Measurements from ENCODE around the gene IGFALS.

IGFALS gene

DNA sequence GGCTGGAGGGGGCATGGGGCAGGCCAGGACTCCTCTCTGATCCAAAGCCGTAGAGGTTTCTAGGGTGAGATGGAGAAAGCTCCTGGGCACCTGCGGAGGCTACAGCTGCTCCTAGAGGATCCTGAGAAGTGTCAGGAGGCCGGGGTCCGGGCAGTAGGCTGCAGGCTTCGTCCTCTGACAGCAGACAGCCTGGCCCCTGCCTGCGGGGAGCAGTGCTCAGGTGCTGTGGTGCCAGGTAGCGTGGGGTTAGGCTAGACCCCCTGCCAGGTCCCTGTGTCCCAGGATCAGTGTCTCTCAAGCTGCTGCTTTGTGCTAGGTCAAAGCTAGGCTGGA is 19.1 kb downstream of the IGFALS start:
- Mint-ChIP-seq H3K9me3 (no peaks in the 10 kb centered on the region), H3K27ac (no peak overlapping the region), H3K36me3 (ENCODE audit: low read depth) (no peaks in the 10 kb centered on the region), H3K4me3 (peak overlapping the region; percentile 96), H3K4me1 (peaks cover 13% of the 10 kb centered on the region), H3K27me3 (ENCODE audit: low read depth, poor library complexity) (no peaks in the 10 kb centered on the region)
- TF ChIP-seq, protein P1, sequence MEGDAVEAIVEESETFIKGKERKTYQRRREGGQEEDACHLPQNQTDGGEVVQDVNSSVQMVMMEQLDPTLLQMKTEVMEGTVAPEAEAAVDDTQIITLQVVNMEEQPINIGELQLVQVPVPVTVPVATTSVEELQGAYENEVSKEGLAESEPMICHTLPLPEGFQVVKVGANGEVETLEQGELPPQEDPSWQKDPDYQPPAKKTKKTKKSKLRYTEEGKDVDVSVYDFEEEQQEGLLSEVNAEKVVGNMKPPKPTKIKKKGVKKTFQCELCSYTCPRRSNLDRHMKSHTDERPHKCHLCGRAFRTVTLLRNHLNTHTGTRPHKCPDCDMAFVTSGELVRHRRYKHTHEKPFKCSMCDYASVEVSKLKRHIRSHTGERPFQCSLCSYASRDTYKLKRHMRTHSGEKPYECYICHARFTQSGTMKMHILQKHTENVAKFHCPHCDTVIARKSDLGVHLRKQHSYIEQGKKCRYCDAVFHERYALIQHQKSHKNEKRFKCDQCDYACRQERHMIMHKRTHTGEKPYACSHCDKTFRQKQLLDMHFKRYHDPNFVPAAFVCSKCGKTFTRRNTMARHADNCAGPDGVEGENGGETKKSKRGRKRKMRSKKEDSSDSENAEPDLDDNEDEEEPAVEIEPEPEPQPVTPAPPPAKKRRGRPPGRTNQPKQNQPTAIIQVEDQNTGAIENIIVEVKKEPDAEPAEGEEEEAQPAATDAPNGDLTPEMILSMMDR (IDR thresholded peaks at IDR 0.05): no peak
- DNase-seq: no peak

DNA sequence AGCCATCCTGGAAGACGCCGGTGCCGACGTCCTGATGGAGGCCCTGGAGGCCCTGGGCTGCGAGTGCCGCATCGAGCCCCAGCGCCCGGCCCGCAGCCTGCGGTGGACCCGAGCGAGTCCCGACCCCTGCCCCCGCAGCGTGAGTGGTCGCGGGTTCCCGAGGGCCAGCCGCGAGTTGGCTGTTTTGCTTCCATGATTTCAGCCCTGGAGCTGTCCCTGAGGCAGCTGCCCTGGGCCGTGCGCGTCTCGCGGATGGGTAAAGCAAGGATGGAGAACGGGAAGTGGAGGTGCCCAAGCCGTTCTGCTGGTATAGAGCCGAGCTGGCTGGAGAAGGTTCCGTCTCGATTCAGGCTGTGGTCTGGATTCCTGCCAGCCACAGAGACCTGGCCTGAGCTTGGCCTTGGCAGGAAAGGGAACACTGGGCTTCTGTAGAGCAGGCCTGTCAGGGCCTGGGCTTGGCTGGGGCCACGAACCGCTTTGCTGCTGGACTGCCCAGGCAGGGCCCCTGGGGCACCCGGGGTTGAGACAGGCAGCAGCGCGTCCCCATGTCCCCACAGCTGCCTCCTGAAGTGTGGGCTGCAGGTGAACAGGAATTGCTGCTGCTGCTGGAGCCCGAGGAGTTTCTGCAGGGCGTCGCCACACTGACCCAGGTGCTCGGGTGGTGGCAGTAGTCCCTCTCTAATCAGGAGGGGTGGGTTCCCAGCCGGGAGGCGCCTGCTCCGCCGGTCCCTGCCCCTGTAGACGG is 19.6 kb downstream of the IGFALS start:
- Mint-ChIP-seq H3K36me3 (ENCODE audit: low read depth) (no peaks in the 10 kb centered on the region), H3K27me3 (ENCODE audit: low read depth, poor library complexity) (no peaks in the 10 kb centered on the region), H3K4me3 (peak overlapping the region; percentile 96), H3K4me1 (peaks cover 13% of the 10 kb centered on the region), H3K27ac (no peak overlapping the region), H3K9me3 (no peaks in the 10 kb centered on the region)
- TF ChIP-seq, protein P1 (IDR thresholded peaks at IDR 0.05): peak; percentile 4
- no peak for DNase-seq

DNA sequence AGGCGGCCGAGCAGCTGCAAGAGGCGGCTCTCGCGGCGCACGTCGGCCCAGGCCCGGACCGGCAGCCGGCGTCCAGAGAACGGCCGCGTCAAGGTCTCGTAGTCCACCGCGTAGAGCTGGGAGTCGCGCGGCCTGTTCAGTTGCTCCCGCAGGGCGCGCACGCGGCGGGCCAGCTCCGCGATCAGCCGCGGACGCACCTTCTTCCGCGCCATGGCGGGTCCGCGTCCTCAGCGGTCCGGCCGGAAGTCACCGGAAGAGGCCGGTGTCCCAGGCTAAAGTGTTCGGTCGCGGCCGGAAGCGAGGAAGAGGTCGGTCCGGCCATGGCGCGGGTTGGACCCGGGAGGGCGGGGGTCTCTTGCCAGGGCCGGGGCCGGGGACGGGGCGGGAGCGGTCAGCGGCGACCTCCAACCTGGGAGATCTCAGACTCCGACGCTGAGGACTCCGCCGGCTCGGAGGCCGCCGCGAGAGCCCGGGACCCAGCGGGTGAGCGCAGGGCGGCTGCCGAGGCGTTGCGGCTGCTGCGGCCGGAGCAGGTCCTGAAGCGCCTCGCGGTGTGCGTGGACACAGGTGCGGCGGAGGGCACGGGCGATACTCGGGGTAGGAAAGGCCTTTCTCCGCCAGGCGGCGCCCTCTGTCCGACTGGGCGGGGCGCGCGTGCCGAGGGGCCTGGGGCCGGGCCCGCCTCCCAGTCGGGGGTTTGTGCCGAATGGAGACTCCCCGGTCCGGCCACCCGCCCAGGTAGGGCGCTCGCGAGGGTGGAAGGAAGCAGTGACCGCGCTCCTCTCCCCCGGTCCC is 20.4 kb downstream of the IGFALS start, which contains the start of gene MRPS34:
Gene MRPS34, minus strand, starts transcription at position 227 of the 795 bp plus-strand sequence. Its CDS starts 15 bp downstream, at position 212.
- TF ChIP-seq, protein P1 (IDR thresholded peaks at IDR 0.05): peak; percentile 87
- Mint-ChIP-seq H3K36me3 (ENCODE audit: low read depth) (no peaks in the 10 kb centered on the region), H3K4me3 (peak within 1 kb of the TSS; percentile 96), H3K9me3 (no peaks in the 10 kb centered on the region), H3K4me1 (peaks cover 13% of the 10 kb centered on the region), H3K27me3 (ENCODE audit: low read depth, poor library complexity) (no peaks in the 10 kb centered on the region), H3K27ac (peak within 1 kb of the TSS; percentile 43)
- DNase-seq: peak; percentile 93

DNA sequence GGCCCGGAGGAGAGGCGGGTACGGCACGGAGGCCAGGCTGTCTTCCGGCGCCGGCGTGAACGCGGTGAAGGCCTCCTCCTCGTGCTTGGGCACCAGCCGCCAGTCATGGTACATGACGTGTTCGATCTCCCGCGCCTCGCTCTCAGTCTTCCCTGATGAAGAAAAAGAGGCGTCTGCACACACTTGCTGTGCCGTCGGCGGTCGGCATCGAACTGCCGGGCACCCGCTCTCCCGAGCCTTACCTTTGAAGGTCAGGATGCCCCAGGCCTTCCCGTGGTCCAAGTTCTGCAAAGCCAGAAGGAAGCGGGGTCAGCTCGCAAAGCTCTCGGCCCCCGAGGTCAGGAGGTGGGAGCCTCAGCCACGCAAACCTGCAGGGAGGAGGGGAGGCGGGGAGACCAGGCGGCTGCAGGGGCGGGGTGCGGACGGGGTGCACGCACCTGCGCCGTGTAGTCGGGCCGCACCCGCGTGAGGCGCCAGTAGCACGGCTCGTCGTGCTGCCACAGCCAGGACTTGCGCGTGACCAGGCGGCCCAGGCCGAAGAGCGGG is 21.1 kb downstream of the IGFALS start, which contains the start of gene EME2:
Gene EME2, plus strand, starts transcription at position 449 of the 546 bp plus-strand sequence. CDS start 418 bp downstream, outside the sequence.
- Mint-ChIP-seq H3K4me1 (peaks cover 13% of the 10 kb centered on the region), H3K27me3 (ENCODE audit: low read depth, poor library complexity) (no peaks in the 10 kb centered on the region), H3K36me3 (ENCODE audit: low read depth) (no peaks in the 10 kb centered on the region), H3K27ac (peak within 1 kb of the TSS; percentile 43), H3K4me3 (peak within 1 kb of the TSS; percentile 96), H3K9me3 (no peaks in the 10 kb centered on the region)
- DNase-seq: peak; percentile 37
- TF ChIP-seq, protein P1 (IDR thresholded peaks at IDR 0.05): no peak

DNA sequence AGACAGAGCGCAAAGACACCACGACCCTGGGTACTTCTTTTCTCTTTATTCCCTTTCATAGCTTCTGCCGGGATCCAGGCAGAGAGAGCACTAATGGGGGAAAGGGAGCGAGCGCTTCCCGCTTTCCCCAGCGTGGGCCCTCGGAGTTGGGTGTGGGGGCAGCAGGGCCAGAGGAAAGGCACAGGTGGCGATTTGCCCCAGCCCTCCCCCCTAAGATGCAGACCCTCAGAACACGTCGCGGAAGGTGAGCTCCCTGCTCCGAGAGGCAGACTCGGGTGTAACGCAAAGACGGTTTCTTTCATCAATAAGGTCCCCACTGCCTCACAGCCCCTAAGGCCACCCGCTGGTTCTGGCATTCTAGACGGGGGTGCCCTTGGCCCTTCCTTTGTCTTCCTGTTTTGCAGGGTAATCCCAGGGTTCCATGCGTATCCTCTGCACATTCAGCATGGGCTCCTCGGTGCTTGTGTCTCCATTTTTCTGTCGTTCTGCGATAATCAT is 21.6 kb downstream of the IGFALS start:
- H3K9me3 Mint-ChIP-seq: no peaks in the 10 kb centered on the region
- peak overlapping the region; percentile 96 for H3K4me3 Mint-ChIP-seq
- peaks cover 13% of the 10 kb centered on the region for H3K4me1 Mint-ChIP-seq

More for the DNA sequence above, 21.6 kb downstream of the IGFALS start:
- Mint-ChIP-seq H3K36me3 (ENCODE audit: low read depth) (no peaks in the 10 kb centered on the region), H3K27me3 (ENCODE audit: low read depth, poor library complexity) (no peaks in the 10 kb centered on the region), H3K27ac (peak overlapping the region; percentile 43)
- DNase-seq: no peak
- TF ChIP-seq, protein P1 (IDR thresholded peaks at IDR 0.05): no peak
